Right atrium auricular region (tissue), 2 donors: Measurements from ENCODE around the gene IL36G. TPM values are rescaled to one million over a fixed set of nuclear protein-coding genes. Genes with fewer than 3 reads are reported as not detected.

Experiments used
- DNase-seq: peaks from one replicate; pipeline ENCODE4 v3.0.0-alpha.2; 2019; ENCODE audit warnings: low spot score
- H3K27ac ChIP-seq, 2 donors: fragments of 200-600 bp; sonication (generic); 1 replicate in 1 of 2; 2 replicates in 1 of 2; pipeline ENCODE4 v1.5.1; 2016 to 2019
- H3K27me3 ChIP-seq, 2 donors: fragments of 200-600 bp; sonication (generic); one replicate each; pipeline versions ENCODE4 v1.5.1 to v1.6.0; 2017 to 2019
- H3K36me3 ChIP-seq: fragments of 200-600 bp; sonication (generic); one replicate; pipeline ENCODE4 v1.5.1; 2016
- H3K4me1 ChIP-seq, 2 donors: fragments of 200-600 bp; sonication (generic); one replicate each; pipeline versions ENCODE4 v1.5.1 to v1.6.0; 2017 to 2019
- H3K4me3 ChIP-seq, 2 donors: fragments of 200-600 bp; sonication (generic); 1 replicate in 1 of 2; 2 replicates in 1 of 2; pipeline ENCODE4 v1.5.1; 2017 to 2019; ENCODE audit warnings: mild to moderate bottlenecking in 1 of 2, moderate library complexity in 1 of 2
- H3K9me3 ChIP-seq, 2 donors: fragments of 200-600 bp; sonication (generic); one replicate each; pipeline ENCODE4 v1.5.1; 2019
- total RNA-seq, 2 donors: library from RNA; depleted of rRNA; stranded (reverse); fragments of >200 nt; gene quantifications; one replicate each; pipeline ENCODE4 v1.1.0, GENCODE V29; 2016
- TF ChIP-seq, protein P1 (sequence below), 2 donors: fragments of 200-600 bp; sonication (generic); IDR thresholded peaks; one replicate each; pipeline ENCODE4 v1.5.1; 2019; ENCODE audit warnings: antibody characterized with exemption in 2 of 2

IL36G gene
- total RNA-seq, 2 donors from 2014 or later: not detected

DNA sequence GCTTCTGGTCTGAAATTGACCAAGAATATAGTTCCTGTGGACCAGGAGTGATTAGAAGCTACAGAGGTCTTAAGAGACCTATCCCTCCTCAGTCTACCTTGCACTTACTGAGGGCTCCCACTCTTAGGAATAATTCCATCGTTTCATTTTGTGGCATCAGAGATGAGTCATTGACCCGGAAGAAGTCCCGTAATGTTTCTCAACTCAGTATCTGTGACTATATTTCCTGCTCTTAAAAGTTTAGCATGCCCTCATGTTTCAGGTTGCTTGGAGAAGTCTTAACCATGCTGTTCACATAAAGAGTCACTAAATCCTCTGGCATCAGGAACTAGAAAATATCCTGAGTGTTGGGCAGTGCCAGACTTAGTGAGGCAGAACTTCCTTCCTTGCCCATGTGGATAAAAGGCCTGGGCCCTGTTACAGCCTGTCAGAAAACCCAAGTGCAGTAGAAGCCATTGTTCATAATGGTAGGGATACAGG, 27.3 kb downstream of the IL36G start, which contains the start of gene IL36A:
Gene IL36A, plus strand, starts transcription at position 430 of the 480 bp plus-strand sequence. CDS start 413 bp downstream, outside the sequence.
- no peak for DNase-seq
- no peaks in the 10 kb centered on the region for H3K36me3 ChIP-seq
- H3K27me3 ChIP-seq: no peaks in the 10 kb centered on the region
- H3K9me3 ChIP-seq: peaks cover 0 to 8% of the 10 kb centered on the region in 2 donors
- TF ChIP-seq, protein P1, sequence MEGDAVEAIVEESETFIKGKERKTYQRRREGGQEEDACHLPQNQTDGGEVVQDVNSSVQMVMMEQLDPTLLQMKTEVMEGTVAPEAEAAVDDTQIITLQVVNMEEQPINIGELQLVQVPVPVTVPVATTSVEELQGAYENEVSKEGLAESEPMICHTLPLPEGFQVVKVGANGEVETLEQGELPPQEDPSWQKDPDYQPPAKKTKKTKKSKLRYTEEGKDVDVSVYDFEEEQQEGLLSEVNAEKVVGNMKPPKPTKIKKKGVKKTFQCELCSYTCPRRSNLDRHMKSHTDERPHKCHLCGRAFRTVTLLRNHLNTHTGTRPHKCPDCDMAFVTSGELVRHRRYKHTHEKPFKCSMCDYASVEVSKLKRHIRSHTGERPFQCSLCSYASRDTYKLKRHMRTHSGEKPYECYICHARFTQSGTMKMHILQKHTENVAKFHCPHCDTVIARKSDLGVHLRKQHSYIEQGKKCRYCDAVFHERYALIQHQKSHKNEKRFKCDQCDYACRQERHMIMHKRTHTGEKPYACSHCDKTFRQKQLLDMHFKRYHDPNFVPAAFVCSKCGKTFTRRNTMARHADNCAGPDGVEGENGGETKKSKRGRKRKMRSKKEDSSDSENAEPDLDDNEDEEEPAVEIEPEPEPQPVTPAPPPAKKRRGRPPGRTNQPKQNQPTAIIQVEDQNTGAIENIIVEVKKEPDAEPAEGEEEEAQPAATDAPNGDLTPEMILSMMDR (IDR thresholded peaks at IDR 0.05): no peak
- no peaks in the 10 kb centered on the region for H3K4me1 ChIP-seq
- no peak within 1 kb of the TSS for H3K4me3 ChIP-seq
- H3K27ac ChIP-seq: no peak within 1 kb of the TSS

DNA sequence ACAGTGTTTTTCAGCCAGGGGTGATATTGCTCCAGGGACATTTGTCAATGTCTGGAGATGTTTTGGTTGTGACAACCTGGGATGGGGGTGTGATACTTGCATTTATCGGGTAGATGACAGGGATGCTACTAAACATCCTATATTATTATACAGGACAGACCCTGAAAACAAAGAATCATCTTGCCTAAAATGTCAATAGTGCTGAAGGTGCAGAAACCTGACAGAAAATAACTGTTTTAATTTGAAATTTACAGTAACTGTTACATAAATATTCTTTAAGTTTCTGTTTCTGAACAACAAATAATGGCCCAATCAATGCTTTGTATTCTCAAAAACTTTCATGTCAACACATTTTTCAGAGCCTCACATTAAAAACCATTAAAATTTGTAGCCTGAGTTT, 29.4 kb downstream of the IL36G start:
- H3K27me3 ChIP-seq: no peaks in the 10 kb centered on the region
- no peak for DNase-seq
- TF ChIP-seq, protein P1 (IDR thresholded peaks at IDR 0.05): no peak
- H3K36me3 ChIP-seq: no peaks in the 10 kb centered on the region
- no peak overlapping the region for H3K27ac ChIP-seq
- H3K4me3 ChIP-seq: no peak overlapping the region
- no peaks in the 10 kb centered on the region for H3K4me1 ChIP-seq
- H3K9me3 ChIP-seq: no peaks in the 10 kb centered on the region

DNA sequence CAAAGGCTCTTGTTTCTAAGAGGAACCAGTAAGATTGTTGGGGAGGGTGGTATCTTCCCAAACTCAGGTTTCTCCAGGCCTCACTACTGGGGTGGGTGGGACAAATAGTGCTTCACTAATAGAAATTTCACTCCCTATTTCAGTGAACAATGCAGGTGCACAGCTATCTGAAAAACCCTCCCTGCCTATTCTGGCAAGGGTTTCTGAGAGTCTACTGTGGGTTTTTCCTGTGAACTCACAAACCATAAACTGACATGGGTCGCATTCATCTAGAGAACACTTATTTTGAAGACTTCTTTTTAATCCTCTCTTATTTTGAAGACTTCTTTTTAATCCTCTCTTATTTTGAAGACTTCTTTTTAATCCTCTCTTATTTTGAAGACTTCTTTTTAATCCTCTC, 31.8 kb downstream of the IL36G start:
- no peak for DNase-seq
- no peaks in the 10 kb centered on the region for H3K27me3 ChIP-seq
- no peaks in the 10 kb centered on the region for H3K4me1 ChIP-seq
- H3K9me3 ChIP-seq: no peaks in the 10 kb centered on the region
- H3K4me3 ChIP-seq: no peak overlapping the region
- no peak overlapping the region for H3K27ac ChIP-seq
- no peaks in the 10 kb centered on the region for H3K36me3 ChIP-seq
- TF ChIP-seq, protein P1 (IDR thresholded peaks at IDR 0.05): no peak

DNA sequence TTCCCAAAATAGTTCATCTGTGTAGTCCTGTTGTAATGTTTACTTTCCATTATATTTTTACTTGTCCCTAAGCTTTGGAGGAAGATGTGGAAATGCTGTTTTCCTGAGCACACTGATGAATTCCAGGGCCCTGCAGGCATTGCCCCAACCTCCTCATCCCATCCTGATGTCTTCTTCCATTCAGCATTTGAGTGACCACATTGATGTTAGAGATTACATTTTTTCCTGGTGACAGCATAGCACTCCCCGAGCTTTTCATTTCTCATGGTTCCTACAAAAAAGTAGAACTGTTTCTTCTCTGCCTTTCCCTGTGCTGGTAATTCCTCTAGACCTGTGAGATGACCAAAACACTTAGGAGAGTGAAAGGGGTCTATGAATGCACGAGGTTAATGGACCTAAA, 32.3 kb downstream of the IL36G start:
- no peaks in the 10 kb centered on the region for H3K27me3 ChIP-seq
- H3K27ac ChIP-seq: no peak overlapping the region
- H3K4me3 ChIP-seq: no peak overlapping the region
- no peaks in the 10 kb centered on the region for H3K36me3 ChIP-seq
- DNase-seq: no peak
- no peaks in the 10 kb centered on the region for H3K4me1 ChIP-seq
- TF ChIP-seq, protein P1 (IDR thresholded peaks at IDR 0.05): no peak
- H3K9me3 ChIP-seq: no peaks in the 10 kb centered on the region

DNA sequence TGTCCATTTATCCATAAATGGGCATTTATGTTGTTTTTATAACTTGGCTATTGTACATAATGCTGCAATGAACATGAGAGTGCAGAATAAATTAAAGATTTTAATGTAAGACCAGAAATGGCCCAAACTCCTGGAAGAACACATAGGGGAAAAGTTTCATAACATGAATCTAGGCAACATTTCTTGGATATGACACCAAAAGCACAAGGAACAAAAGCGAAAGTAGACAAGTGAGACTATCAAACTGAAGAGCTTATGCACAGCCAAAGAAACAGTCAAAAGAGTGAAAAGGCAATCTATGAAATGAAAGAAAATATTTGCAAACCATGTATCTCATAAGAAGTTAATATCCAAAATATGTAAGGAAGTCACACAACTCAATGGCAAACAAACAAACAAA, 33.3 kb downstream of the IL36G start:
- H3K27ac ChIP-seq: no peak overlapping the region
- H3K9me3 ChIP-seq: no peaks in the 10 kb centered on the region
- H3K36me3 ChIP-seq: no peaks in the 10 kb centered on the region
- H3K27me3 ChIP-seq: no peaks in the 10 kb centered on the region
- no peaks in the 10 kb centered on the region for H3K4me1 ChIP-seq
- TF ChIP-seq, protein P1 (IDR thresholded peaks at IDR 0.05): no peak
- H3K4me3 ChIP-seq: no peak overlapping the region
- no peak for DNase-seq
